Astrocyte (in vitro differentiated cells and primary cell): ENCODE measurements around the gene FAM124A.

ENCODE experiments used
- CTCF ChIP-seq: IDR thresholded peaks from 2 replicates; pipeline ENCODE4 v1.5.1; 2011; ENCODE audit warnings: low read depth, mild to moderate bottlenecking, inconsistent platforms, low read length, moderate library complexity; ENCODE audit not compliant: insufficient read depth
- EZH2 ChIP-seq: IDR thresholded peaks from 2 replicates; pipeline ENCODE4 v1.6.1; 2012; ENCODE audit warnings: mild to moderate bottlenecking, low read length, inconsistent platforms; ENCODE audit not compliant: insufficient read depth

- TF ChIP-seq CTCF (no peak), EZH2 (no peak)
Measured at GRCh38 chr13:51237386-51237785, 15.2 kb downstream of the FAM124A start.
